C4-2B (cell line): ENCODE results near the gene DHRS3.

Experiments
- H3K27ac ChIP-seq: fragments of 450-650 bp; 2 replicates; pipeline ENCODE4 v1.5.1; 2017
- ZFX ChIP-seq: fragments of 450-650 bp; IDR thresholded peaks from 2 replicates; pipeline ENCODE4 v1.6.1; 2017
- TF ChIP-seq, protein P1 (sequence below): fragments of 450-650 bp; conservative IDR thresholded peaks from 2 replicates; pipeline ENCODE4 v1.5.1; 2017; ENCODE audit warnings: mild to moderate bottlenecking

DHRS3 gene

DNA sequence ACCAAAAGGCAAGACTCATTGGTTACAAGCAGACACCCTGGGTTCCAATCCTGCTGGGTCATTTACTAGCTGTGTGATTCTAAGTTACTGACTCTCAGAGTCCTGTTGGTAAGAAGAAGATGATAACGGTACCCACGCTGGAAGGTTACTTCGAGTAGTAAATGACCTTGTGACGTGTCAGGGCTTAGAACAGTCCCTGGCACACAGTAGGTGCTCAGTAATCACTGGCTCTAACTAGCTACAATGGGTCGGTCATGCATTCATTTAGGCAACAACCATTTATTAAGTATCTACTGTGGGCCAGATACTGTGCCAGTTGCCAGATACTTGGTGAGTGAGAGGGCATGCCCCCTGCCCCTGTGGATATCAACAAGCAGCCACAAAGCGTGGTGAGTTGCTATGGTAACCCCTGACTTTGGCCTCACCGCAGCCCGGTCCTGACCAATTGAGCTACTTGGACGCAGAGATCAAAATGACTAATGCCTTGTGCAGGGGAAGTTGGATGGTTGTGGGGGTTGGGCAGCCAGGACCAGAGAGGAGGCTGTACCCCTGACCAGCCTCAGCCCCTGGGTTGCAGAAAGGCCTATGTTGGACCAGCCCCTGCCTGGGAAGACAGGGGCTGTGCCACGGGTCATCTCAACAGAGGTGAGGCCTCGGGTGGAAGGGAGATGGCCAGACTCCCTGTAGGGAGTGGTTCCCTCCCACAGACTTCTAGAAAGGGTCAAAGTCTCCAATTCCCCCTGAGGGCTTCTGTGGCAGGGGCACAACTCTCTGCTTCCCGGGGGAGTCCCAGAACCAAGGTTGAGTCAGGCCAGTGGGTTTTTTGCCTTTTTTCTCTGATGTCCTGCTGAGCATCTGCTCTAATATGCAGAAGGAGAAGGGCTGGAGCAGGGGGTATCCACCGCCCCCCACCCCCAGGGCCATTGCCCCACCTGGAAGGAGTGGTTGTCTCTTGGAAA is 16.0 kb downstream of the DHRS3 start:
- TF ChIP-seq, protein P1, sequence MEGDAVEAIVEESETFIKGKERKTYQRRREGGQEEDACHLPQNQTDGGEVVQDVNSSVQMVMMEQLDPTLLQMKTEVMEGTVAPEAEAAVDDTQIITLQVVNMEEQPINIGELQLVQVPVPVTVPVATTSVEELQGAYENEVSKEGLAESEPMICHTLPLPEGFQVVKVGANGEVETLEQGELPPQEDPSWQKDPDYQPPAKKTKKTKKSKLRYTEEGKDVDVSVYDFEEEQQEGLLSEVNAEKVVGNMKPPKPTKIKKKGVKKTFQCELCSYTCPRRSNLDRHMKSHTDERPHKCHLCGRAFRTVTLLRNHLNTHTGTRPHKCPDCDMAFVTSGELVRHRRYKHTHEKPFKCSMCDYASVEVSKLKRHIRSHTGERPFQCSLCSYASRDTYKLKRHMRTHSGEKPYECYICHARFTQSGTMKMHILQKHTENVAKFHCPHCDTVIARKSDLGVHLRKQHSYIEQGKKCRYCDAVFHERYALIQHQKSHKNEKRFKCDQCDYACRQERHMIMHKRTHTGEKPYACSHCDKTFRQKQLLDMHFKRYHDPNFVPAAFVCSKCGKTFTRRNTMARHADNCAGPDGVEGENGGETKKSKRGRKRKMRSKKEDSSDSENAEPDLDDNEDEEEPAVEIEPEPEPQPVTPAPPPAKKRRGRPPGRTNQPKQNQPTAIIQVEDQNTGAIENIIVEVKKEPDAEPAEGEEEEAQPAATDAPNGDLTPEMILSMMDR: no peak
- TF ChIP-seq ZFX: no peak
- no peak overlapping the region for H3K27ac ChIP-seq

DNA sequence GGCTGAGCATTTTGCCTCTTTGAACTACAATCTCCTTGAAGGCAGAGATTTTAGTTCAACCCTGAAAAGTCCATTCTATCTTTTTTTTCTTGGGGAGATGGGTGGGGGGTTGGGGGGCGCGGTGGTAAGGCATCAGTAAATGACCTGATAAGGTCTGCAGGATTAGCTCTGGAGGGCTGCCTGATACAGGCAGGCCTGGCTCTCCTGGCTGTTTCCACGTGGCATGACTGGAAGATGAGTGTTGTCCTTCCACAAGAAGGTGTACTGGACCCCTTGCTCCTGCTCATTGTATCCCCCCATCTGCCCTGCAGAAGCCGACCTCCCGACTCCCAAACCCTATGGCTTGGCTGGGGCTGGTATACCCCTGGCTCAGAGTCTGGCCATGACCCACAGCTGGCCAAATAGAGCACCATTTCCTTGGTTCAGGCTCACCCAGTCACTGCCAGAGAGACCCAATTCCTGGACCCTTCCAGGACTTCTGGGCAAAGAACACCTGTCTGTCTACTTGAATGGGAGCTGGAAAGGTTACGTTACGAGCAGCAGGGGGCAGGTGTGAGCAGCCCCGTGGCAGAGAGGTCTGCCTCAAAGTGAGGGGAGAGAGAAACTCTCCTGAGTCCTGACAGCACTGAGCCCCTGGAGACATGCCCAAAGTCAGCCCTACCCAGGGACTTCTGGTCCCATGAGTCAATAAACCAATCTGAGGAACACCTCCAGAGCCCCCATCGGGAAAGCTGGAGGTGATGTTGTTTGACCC is 17.0 kb downstream of the DHRS3 start:
- TF ChIP-seq, protein P1: no peak
- no peak for TF ChIP-seq ZFX
- H3K27ac ChIP-seq: no peak overlapping the region; the same call in 1 of the 2 replicates

DNA sequence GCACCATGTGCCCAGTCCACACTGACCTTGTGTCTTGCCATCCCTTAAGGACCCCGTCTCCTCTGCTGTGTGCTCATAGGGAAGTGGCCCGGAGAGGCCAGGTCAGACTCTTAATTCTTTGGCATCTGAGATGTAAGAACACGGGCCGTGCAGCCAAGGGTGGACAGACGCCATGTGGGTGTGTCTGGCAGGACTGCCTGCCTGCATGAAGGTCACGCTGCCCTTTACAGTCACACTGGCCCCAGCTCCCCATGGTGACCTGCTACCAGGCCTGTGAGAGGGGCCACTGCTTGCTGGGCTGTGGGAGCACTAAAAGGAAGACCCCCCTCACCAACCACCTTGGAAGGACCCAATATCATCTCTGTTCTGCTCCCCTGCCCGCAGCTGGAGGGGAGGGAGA is 17.7 kb downstream of the DHRS3 start:
- TF ChIP-seq ZFX: no peak
- TF ChIP-seq, protein P1: no peak
- H3K27ac ChIP-seq: no peak overlapping the region; the same call in 1 of the 2 replicates

DNA sequence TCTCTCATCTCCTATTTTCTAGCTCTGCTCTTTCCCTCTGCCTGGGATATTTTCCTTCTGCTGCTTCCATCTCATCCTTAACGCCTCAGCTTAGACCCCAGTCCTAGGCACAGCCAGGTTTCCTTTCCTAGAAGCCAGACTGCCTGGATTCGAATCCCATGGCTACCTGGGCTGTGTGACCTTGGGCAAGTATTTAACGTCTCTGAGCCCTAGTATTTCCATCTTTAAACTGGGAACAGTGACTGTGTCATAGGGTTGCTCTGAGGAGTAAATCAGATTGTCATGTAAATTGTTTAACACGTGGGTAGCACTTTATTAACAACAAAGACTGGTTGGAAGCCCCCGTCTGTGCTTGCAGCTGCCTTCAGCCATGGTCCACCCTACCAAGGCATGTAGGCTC is 18.4 kb downstream of the DHRS3 start:
- TF ChIP-seq, protein P1: no peak
- TF ChIP-seq ZFX: no peak
- H3K27ac ChIP-seq: no peak overlapping the region

DNA sequence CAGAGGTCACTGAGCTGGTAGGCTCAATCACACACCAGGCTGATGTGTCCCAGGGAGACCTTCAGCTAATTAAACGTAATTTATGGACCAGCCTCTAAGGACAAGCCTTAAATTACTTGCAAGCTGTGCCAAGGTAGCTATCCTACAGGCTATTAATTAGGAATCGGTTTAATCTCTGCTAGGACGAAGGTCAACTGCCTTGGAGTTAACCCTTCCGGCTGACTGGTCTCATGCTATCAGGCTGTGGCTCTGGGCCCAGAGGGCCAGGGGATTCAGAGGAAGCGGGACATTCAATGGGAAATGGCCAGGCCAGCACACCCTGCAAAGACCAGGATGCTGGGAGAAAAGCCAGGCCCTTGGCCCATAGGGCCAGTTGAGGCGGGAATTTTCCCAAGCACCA is 19.0 kb downstream of the DHRS3 start:
- TF ChIP-seq, protein P1: no peak
- no peak for TF ChIP-seq ZFX
- H3K27ac ChIP-seq: no peak overlapping the region

DNA sequence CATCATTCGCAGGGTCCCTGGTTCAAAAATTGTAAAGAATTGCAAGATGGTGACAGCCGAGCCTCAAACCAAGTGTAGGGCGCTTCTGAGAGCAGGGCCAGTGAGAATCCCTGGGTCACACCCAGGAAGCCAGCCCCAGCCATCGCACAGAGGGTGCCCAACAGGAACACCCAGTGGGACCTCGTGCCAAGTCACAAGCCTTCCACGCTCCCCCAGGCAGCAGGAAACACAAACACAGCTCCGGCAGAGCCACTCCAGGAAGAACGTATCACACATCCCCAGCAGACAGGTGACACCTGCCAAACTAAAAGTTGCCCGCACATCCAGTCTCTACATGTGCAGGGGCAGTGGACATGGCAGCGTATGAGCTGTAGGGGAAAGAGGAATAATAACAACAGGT is 20.2 kb downstream of the DHRS3 start:
- no peak for TF ChIP-seq ZFX
- TF ChIP-seq, protein P1: no peak
- peak overlapping the region; percentile 16; the same call in 1 of the 2 replicates for H3K27ac ChIP-seq
